GM12878 (cell line): Measurements from ENCODE around the gene MACF1. TPM values are rescaled to one million over a fixed set of nuclear protein-coding genes. Genes with fewer than 3 reads are reported as not detected.

Source experiments
- ATAC-seq: fragments of 200-7000 bp; cut with Tn5 transposase; 3 replicates; pipeline ENCODE4 v1.9.1; 2020; ENCODE audit warnings: mild to moderate bottlenecking, moderate library complexity
- BruUV-seq: library from RNA; stranded (reverse); fragments of 400-500 nt; replicated peaks from 2 replicates; lab custom pipeline; 2021; lab: Mats Ljungman, UMichigan
- CTCF ChIA-PET: fragments of 300-600 bp; sonication (Branson Sonifier 250); formaldehyde crosslinking; extraction: SDS; loops from one replicate; lab custom pipeline; 2021; ENCODE audit warnings: inconsistent platforms; lab: Yijun Ruan, JAX
- POLR2A ChIA-PET: fragments of 350-600 bp; formaldehyde crosslinking; extraction: SDS; loops from one replicate; lab custom pipeline; 2021; ENCODE audit warnings: inconsistent platforms; lab: Charles Lee
- RAD21 ChIA-PET: fragments of 300-600 bp; sonication (Branson Sonifier 250); formaldehyde crosslinking; loops from one replicate; lab custom pipeline; 2023; ENCODE audit warnings: antibody characterized with exemption; ENCODE audit not compliant: unreplicated experiment; lab: Charles Lee
- SMC1A ChIA-PET: fragments of 300-600 bp; sonication (Branson Sonifier 250); formaldehyde crosslinking; loops from one replicate; lab custom pipeline; 2023; ENCODE audit not compliant: unreplicated experiment, uncharacterized antibody; lab: Charles Lee
- DNase-seq: peaks from one replicate; pipeline ENCODE4 v3.0.0-alpha.2; 2011; ENCODE audit warnings: low read depth, low spot score
- FAIRE-seq: peaks from 3 replicates; lab custom pipeline; 2011; peaks lifted over from hg19 to GRCh38; lab: Jason Lieb, UNC
- H2AFZ ChIP-seq: 2 replicates; pipeline ENCODE4 v1.6.0; 2011; ENCODE audit warnings: low read depth, low read length, control low read depth; ENCODE audit not compliant: control insufficient read depth
- H3K27ac ChIP-seq: 2 replicates; pipeline ENCODE4 v1.5.1; 2011; ENCODE audit warnings: control low read depth; ENCODE audit not compliant: control insufficient read depth, insufficient read depth
- H3K27me3 ChIP-seq, 2 experiments: replicated peaks in 1 of 2; 2 replicates each; pipeline versions ENCODE4 v1.6.0 to v1.6.1; 2011; ENCODE audit warnings: low read length in 1 of 2; ENCODE audit not compliant: control insufficient read depth in 2 of 2, insufficient read depth in 2 of 2
- H3K36me3 ChIP-seq, 2 experiments: 2 replicates each; pipeline ENCODE4 v1.5.1; 2011; ENCODE audit warnings: low read length in 1 of 2; ENCODE audit not compliant: control insufficient read depth in 2 of 2, insufficient read depth in 2 of 2
- H3K4me1 ChIP-seq: 2 replicates; pipeline ENCODE4 v1.6.1; 2011; ENCODE audit warnings: mild to moderate bottlenecking, low read length, moderate library complexity, mixed read lengths; ENCODE audit not compliant: control insufficient read depth, insufficient read depth
- H3K4me2 ChIP-seq: 2 replicates; pipeline ENCODE4 v1.6.0; 2011; ENCODE audit warnings: control low read depth; ENCODE audit not compliant: control insufficient read depth, insufficient read depth
- H3K4me3 ChIP-seq: fragments of 200-600 bp; sonication (generic); 2 replicates; pipeline ENCODE4 v1.5.1; 2016
- H3K79me2 ChIP-seq: 2 replicates; pipeline ENCODE4 v1.6.0; 2011; ENCODE audit warnings: low read length; ENCODE audit not compliant: control insufficient read depth, insufficient read depth
- H3K9ac ChIP-seq: 2 replicates; pipeline ENCODE4 v1.8.0; 2011; ENCODE audit warnings: low read length, control low read depth, mixed read lengths; ENCODE audit not compliant: control insufficient read depth, insufficient read depth
- H3K9me3 ChIP-seq: replicated peaks from 3 replicates; pipeline ENCODE4 v1.5.1; 2011; ENCODE audit warnings: mild to moderate bottlenecking, low read length; ENCODE audit not compliant: control insufficient read depth, insufficient read depth
- H4K20me1 ChIP-seq: 2 replicates; pipeline ENCODE4 v1.6.0; 2011; ENCODE audit not compliant: control insufficient read depth, insufficient read depth
- ATF7 ChIP-seq: fragments of 450-650 bp; IDR thresholded peaks from 2 replicates; pipeline ENCODE4 v1.6.1; 2016; ENCODE audit warnings: low read depth, mild to moderate bottlenecking
- BCL3 ChIP-seq: IDR thresholded peaks from 2 replicates; pipeline ENCODE4 v1.6.1; 2011; ENCODE audit warnings: borderline replicate concordance, low read depth, mild to moderate bottlenecking, moderate library complexity, low read length; ENCODE audit not compliant: insufficient read depth, poor library complexity, severe bottlenecking
- GABPA ChIP-seq: IDR thresholded peaks from 2 replicates; pipeline ENCODE4 v1.6.1; 2014; ENCODE audit warnings: antibody characterized with exemption, low read depth, mild to moderate bottlenecking, inconsistent platforms
- HDAC6 ChIP-seq: fragments of 200-600 bp; sonication (generic); IDR thresholded peaks from one replicate; pipeline ENCODE4 v1.8.0; 2017; ENCODE audit warnings: antibody characterized with exemption; ENCODE audit not compliant: unreplicated experiment
- MEF2B ChIP-seq: fragments of 450-650 bp; IDR thresholded peaks from 2 replicates; pipeline ENCODE4 v1.6.1; 2018; ENCODE audit warnings: mild to moderate bottlenecking, moderate library complexity; ENCODE audit not compliant: partially characterized antibody, poor library complexity, severe bottlenecking
- NRF1 ChIP-seq: conservative IDR thresholded peaks from 2 replicates; pipeline ENCODE4 v1.6.1; 2011; ENCODE audit warnings: mild to moderate bottlenecking, low read depth, low read length, improper control_type of control experiment
- RCOR1 ChIP-seq: conservative IDR thresholded peaks from 2 replicates; pipeline ENCODE4 v1.6.1; 2012; ENCODE audit warnings: low read depth, low read length, improper control_type of control experiment
- SKIL ChIP-seq: fragments of 450-650 bp; IDR thresholded peaks from 2 replicates; pipeline ENCODE4 v1.6.1; 2017; ENCODE audit warnings: mild to moderate bottlenecking, low read depth, inconsistent platforms; ENCODE audit not compliant: poor library complexity, severe bottlenecking
- STAT3 ChIP-seq: IDR thresholded peaks from 2 replicates; pipeline ENCODE4 v1.6.1; 2011; ENCODE audit warnings: low read depth, low read length, improper control_type of control experiment
- WGBS: methylation state at CpG from one replicate; pipeline ENCODE4 v1.1.6; 2016; ENCODE audit warnings: low lambda C conversion rate; ENCODE audit not compliant: insufficient replicate concordance, insufficient coverage; ENCODE audit errors: missing lambda C conversion rate; 5-methylcytosine and 5-hydroxymethylcytosine counted together
- in situ Hi-C: fragments of 300-500 bp; cut with MboI; formaldehyde crosslinking; loops from 9 replicates; pipeline ENCODE4 v1.14.3; 2018; ENCODE audit warnings: mixed read lengths
- intact Hi-C: fragments of 100-400 bp; cut with micrococcal nuclease; formaldehyde crosslinking; loops from one replicate; pipeline ENCODE4 v1.14.2; 2022; ENCODE audit not compliant: unreplicated experiment
- polyA plus RNA-seq, 11 experiments: library from polyadenylated mRNA; depleted of rRNA in 4 of 11; unstranded in 6 of 11; stranded (reverse) in 5 of 11; fragments of >200 nt; fragmentation: Nextera tagmentation in 4 of 11; fragmentation: Illumina TruSeq in 1 of 11; extraction: Ambion mirVana in 4 of 11; extraction: Trizol in 1 of 11; gene quantifications; 1 replicate in 1 of 11; 2 replicates in 10 of 11; pipeline versions ENCODE4 v1.2.1 to v1.2.3, GENCODE V29; 2011 to 2016; ENCODE audit warnings: inconsistent platforms in 2 of 11, missing spikeins in 2 of 11, low read depth in 1 of 11
- total RNA-seq, 4 experiments: library from RNA; depleted of rRNA in 3 of 4; stranded (reverse); fragments of >200 nt in 3 of 4; fragmentation: Illumina TruSeq in 1 of 4; extraction: Trizol in 1 of 4; gene quantifications; 2 replicates each; pipeline versions ENCODE4 v1.2.1 to v1.2.3, GENCODE V29; 2013 to 2021
- TF ChIP-seq, protein P1 (sequence below): fragments of 450-650 bp; IDR thresholded peaks from 2 replicates; pipeline ENCODE4 v1.6.1; 2016; ENCODE audit warnings: mild to moderate bottlenecking
- TF ChIP-seq, protein P2 (sequence below): fragments of 450-650 bp; IDR thresholded peaks from 2 replicates; pipeline ENCODE4 v1.6.1; 2017; ENCODE audit warnings: antibody characterized with exemption, mild to moderate bottlenecking, moderate library complexity

Gene MACF1
- total and polyA plus RNA-seq, 10 of the 15 experiments (the other 5 are each of a cell fraction or from before 2014, with no cell fraction given): 15.5 to 201 (median 76.9) TPM

GRCh38 chr1:39361446-39361845 lies 157.0 kb downstream of the MACF1 start:
- Histone ChIP-seq H3K9me3 (no peaks in the 10 kb centered on the region), H4K20me1 (no peaks in the 10 kb centered on the region), H3K36me3 (peaks cover 14 to 44% of the 10 kb centered on the region in 2 experiments), H3K4me2 (no peak overlapping the region), H2AFZ (no peak overlapping the region), H3K27me3 (no peaks in the 10 kb centered on the region), H3K4me1 (no peaks in the 10 kb centered on the region), H3K4me3 (no peak overlapping the region), H3K27ac (no peak overlapping the region), H3K9ac (no peak overlapping the region), H3K79me2 (no peaks in the 10 kb centered on the region)
- ATAC-seq: no peak
- POLR2A ChIA-PET: no interaction called here
- CTCF ChIA-PET: interaction anchor here (0.8 to 2.1 kb wide), 5 partner anchors 23 to 263 kb away, joined by 3 to 6 read pairs (median 3); no protein-coding TSS in a partner anchor
- SMC1A ChIA-PET: interaction anchor here (1.1 to 1.7 kb wide), 8 partner anchors 15 to 173 kb away, joined by 3 to 7 read pairs (median 4); no protein-coding TSS in a partner anchor
- DNase-seq: no peak
- RAD21 ChIA-PET: no interaction called here
- intact Hi-C loops: no loop called here
- FAIRE-seq: no peak
- WGBS: 94% methylated on average over 5 of the region's 5 CpGs
- no TSS peak for BruUV-seq
- in situ Hi-C loops: no loop called here
- TF ChIP-seq BCL3 (no peak), HDAC6 (no peak), SKIL (no peak), STAT3 (no peak), MEF2B (no peak), NRF1 (no peak), RCOR1 (no peak), GABPA (no peak), ATF7 (no peak)
- TF ChIP-seq, protein P1, sequence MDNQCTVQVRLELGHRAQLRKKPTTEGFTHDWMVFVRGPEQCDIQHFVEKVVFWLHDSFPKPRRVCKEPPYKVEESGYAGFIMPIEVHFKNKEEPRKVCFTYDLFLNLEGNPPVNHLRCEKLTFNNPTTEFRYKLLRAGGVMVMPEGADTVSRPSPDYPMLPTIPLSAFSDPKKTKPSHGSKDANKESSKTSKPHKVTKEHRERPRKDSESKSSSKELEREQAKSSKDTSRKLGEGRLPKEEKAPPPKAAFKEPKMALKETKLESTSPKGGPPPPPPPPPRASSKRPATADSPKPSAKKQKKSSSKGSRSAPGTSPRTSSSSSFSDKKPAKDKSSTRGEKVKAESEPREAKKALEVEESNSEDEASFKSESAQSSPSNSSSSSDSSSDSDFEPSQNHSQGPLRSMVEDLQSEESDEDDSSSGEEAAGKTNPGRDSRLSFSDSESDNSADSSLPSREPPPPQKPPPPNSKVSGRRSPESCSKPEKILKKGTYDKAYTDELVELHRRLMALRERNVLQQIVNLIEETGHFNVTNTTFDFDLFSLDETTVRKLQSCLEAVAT: no peak
- TF ChIP-seq, protein P2, sequence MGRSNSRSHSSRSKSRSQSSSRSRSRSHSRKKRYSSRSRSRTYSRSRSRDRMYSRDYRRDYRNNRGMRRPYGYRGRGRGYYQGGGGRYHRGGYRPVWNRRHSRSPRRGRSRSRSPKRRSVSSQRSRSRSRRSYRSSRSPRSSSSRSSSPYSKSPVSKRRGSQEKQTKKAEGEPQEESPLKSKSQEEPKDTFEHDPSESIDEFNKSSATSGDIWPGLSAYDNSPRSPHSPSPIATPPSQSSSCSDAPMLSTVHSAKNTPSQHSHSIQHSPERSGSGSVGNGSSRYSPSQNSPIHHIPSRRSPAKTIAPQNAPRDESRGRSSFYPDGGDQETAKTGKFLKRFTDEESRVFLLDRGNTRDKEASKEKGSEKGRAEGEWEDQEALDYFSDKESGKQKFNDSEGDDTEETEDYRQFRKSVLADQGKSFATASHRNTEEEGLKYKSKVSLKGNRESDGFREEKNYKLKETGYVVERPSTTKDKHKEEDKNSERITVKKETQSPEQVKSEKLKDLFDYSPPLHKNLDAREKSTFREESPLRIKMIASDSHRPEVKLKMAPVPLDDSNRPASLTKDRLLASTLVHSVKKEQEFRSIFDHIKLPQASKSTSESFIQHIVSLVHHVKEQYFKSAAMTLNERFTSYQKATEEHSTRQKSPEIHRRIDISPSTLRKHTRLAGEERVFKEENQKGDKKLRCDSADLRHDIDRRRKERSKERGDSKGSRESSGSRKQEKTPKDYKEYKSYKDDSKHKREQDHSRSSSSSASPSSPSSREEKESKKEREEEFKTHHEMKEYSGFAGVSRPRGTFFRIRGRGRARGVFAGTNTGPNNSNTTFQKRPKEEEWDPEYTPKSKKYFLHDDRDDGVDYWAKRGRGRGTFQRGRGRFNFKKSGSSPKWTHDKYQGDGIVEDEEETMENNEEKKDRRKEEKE: no peak
